Superior temporal gyrus (tissue), 1 donor: ENCODE data around the gene CAMTA1.

Experiments
- DNase-seq: peaks from one replicate; pipeline ENCODE4 v3.0.0-alpha.2; 2016; ENCODE audit errors: extremely low spot score

Gene CAMTA1

GRCh38 chr1:7196036-7196911, 411.0 kb downstream of the CAMTA1 start:
- DNase-seq: no peak

- no peak for DNase-seq
Measured at GRCh38 chr1:7198664-7199063, 413.4 kb downstream of the CAMTA1 start.

- DNase-seq: no peak
Measured at GRCh38 chr1:7199077-7199779, 414.0 kb downstream of the CAMTA1 start.

- DNase-seq: peak; percentile 53
Measured at GRCh38 chr1:7207875-7208646, 422.8 kb downstream of the CAMTA1 start.

GRCh38 chr1:7208647-7209180, 423.5 kb downstream of the CAMTA1 start:
- DNase-seq: no peak

GRCh38 chr1:7209336-7209735, 424.1 kb downstream of the CAMTA1 start:
- DNase-seq: no peak

GRCh38 chr1:7218210-7218832, 433.1 kb downstream of the CAMTA1 start:
- peak; percentile 58 for DNase-seq

- DNase-seq: no peak
Measured at GRCh38 chr1:7219031-7219430, 433.8 kb downstream of the CAMTA1 start.

GRCh38 chr1:7220007-7220406, 434.8 kb downstream of the CAMTA1 start:
- no peak for DNase-seq

- DNase-seq: no peak
Measured at GRCh38 chr1:7220712-7221252, 435.5 kb downstream of the CAMTA1 start.

GRCh38 chr1:7221826-7222694, 436.8 kb downstream of the CAMTA1 start:
- no peak for DNase-seq

- no peak for DNase-seq
Measured at GRCh38 chr1:7222695-7223015, 437.4 kb downstream of the CAMTA1 start.

GRCh38 chr1:7223334-7224080, 438.3 kb downstream of the CAMTA1 start:
- no peak for DNase-seq

- no peak for DNase-seq
Measured at GRCh38 chr1:7224081-7224534, 438.9 kb downstream of the CAMTA1 start.

GRCh38 chr1:7224644-7225043, 439.4 kb downstream of the CAMTA1 start:
- no peak for DNase-seq

- no peak for DNase-seq
Measured at GRCh38 chr1:7225711-7226505, 440.7 kb downstream of the CAMTA1 start.

- no peak for DNase-seq
Measured at GRCh38 chr1:7227654-7228053, 442.4 kb downstream of the CAMTA1 start.

- DNase-seq: no peak
Measured at GRCh38 chr1:7228252-7228961, 443.2 kb downstream of the CAMTA1 start.
